ENCODE measurements around the gene KDM6A. TPM values are rescaled to one million over a fixed set of nuclear protein-coding genes. Genes with fewer than 3 reads are reported as not detected.
"Not testable (repeated sequence)": the region's sequence is repeated elsewhere in the genome, so short reads cannot be mapped to it uniquely, and the experiment has no call there.

KDM6A gene
- polyA plus RNA-seq: 10 to 100 TPM in 3 of 4 donors, 1 to 10 TPM in 1; 9.5 to 31.0 (median 14.4) TPM
- long read RNA-seq, donor 1, partial matches to known transcripts: 12 of 13 reads
- long read RNA-seq, donor 1, other reads (novel, unspliced or antisense): 0 of 13 reads
- long read RNA-seq, donor 2: 0 reads
- long read RNA-seq, donor 3, partial matches to known transcripts: 14 of 14 reads
- long read RNA-seq, donor 3, other reads (novel, unspliced or antisense): 0 of 14 reads
- long read RNA-seq, donor 4: 0 reads
- long read RNA-seq, donor 5: 0 reads
- long read RNA-seq, donor 6, partial matches to known transcripts: 10 of 10 reads
- long read RNA-seq, donor 6, other reads (novel, unspliced or antisense): 0 of 10 reads
- long read RNA-seq, donor 7: 0 reads
- long read RNA-seq, donor 8: 0 reads
- long read RNA-seq, donor 9: 0 reads
- long read RNA-seq, donor 10, partial matches to known transcripts: 10 of 10 reads
- long read RNA-seq, donor 10, other reads (novel, unspliced or antisense): 0 of 10 reads

- Histone ChIP-seq H3K4me3 (ENCODE audit: low read depth in 1 of 3, low read length in 3 of 3) (peak within 1 kb of the TSS; percentile 85 to 89 (median 87)), H3K9me3 (ENCODE audit: control insufficient read depth in 2 of 2, insufficient read depth in 1 of 2, low read depth in 1 of 2, low read length in 1 of 2) (no peaks in the 10 kb centered on the region), H3K27me3 (ENCODE audit: control insufficient read depth in 3 of 3, insufficient read depth in 3 of 3, low read length in 3 of 3) (no peaks in the 10 kb centered on the region), H3K4me1 (ENCODE audit: control insufficient read depth in 3 of 3, insufficient read depth in 2 of 3, low read depth in 1 of 3, low read length in 2 of 3) (no peaks in the 10 kb centered on the region), H3K27ac (ENCODE audit: low read depth in 1 of 3, low read length in 2 of 3) (peak within 1 kb of the TSS; percentile 97 to 98 (median 98)), H3K36me3 (ENCODE audit: control insufficient read depth in 3 of 3, insufficient read depth in 2 of 3, low read depth in 1 of 3, low read length in 3 of 3) (no peaks in the 10 kb centered on the region)
- no peak for FAIRE-seq
- WGBS, 3 donors: 0 to 1% (median 0%) methylated on average over 9 to 61 of the region's 61 CpGs
- DNase-seq: peak; percentile 95 to 97
Observed at GRCh38 chrX:44872821-44873414, at the start of gene KDM6A. Gene KDM6A (plus strand): TSS chrX:44873188. CDS start chrX:44873552, 364 bp downstream.

GRCh38 chrX:44823193-44823592, 49.8 kb upstream of the KDM6A start:
- not testable (repeated sequence) for H3K36me3 ChIP-seq (ENCODE audit: control insufficient read depth in 3 of 3, insufficient read depth in 2 of 3, low read depth in 1 of 3, low read length in 3 of 3); H3K27me3 ChIP-seq (ENCODE audit: control insufficient read depth in 3 of 3, insufficient read depth in 3 of 3, low read length in 3 of 3); H3K9me3 ChIP-seq (ENCODE audit: control insufficient read depth in 2 of 2, insufficient read depth in 1 of 2, low read depth in 1 of 2, low read length in 1 of 2); H3K4me3 ChIP-seq (ENCODE audit: low read depth in 1 of 3, low read length in 3 of 3); DNase-seq; H3K4me1 ChIP-seq (ENCODE audit: control insufficient read depth in 3 of 3, insufficient read depth in 2 of 3, low read depth in 1 of 3, low read length in 2 of 3); FAIRE-seq; H3K27ac ChIP-seq (ENCODE audit: low read depth in 1 of 3, low read length in 2 of 3)
- 83 to 92% (median 83%) methylated on average over 1 to 2 of the region's 2 CpGs for WGBS, 3 donors

- peaks cover 0 to under 1% of the 10 kb centered on the region in 2 donors for H3K9me3 ChIP-seq (ENCODE audit: control insufficient read depth in 2 of 2, insufficient read depth in 1 of 2, low read depth in 1 of 2, low read length in 1 of 2)
- H3K36me3 ChIP-seq (ENCODE audit: control insufficient read depth in 3 of 3, insufficient read depth in 2 of 3, low read depth in 1 of 3, low read length in 3 of 3): no peaks in the 10 kb centered on the region
- 63 to 71% (median 65%) methylated on average over 4 of the region's 4 CpGs for whole genome bisulfite sequencing, 3 donors
- H3K27ac ChIP-seq (ENCODE audit: low read depth in 1 of 3, low read length in 2 of 3): no peak overlapping the region
- peaks cover 0 to 6% (median 3%) of the 10 kb centered on the region in 3 donors for H3K4me1 ChIP-seq (ENCODE audit: control insufficient read depth in 3 of 3, insufficient read depth in 2 of 3, low read depth in 1 of 3, low read length in 2 of 3)
- DNase-seq (peak in 1 of 2 donors; percentile 21), FAIRE-seq (no peak)
- no peak overlapping the region for H3K4me3 ChIP-seq (ENCODE audit: low read depth in 1 of 3, low read length in 3 of 3)
- H3K27me3 ChIP-seq (ENCODE audit: control insufficient read depth in 3 of 3, insufficient read depth in 3 of 3, low read length in 3 of 3): no peaks in the 10 kb centered on the region
Observed at GRCh38 chrX:44828008-44828605, 44.9 kb upstream of the KDM6A start.

GRCh38 chrX:44829832-44830231, 43.2 kb upstream of the KDM6A start:
- FAIRE-seq (peak; percentile 72), DNase-seq (peak; percentile 67 to 77)
- H3K4me1 ChIP-seq (ENCODE audit: control insufficient read depth in 3 of 3, insufficient read depth in 2 of 3, low read depth in 1 of 3, low read length in 2 of 3): peaks cover 0 to 6% (median 3%) of the 10 kb centered on the region in 3 donors
- no peaks in the 10 kb centered on the region for H3K27me3 ChIP-seq (ENCODE audit: control insufficient read depth in 3 of 3, insufficient read depth in 3 of 3, low read length in 3 of 3)
- no peaks in the 10 kb centered on the region for H3K36me3 ChIP-seq (ENCODE audit: control insufficient read depth in 3 of 3, insufficient read depth in 2 of 3, low read depth in 1 of 3, low read length in 3 of 3)
- WGBS, 3 donors: 9 to 41% (median 25%) methylated on average over 2 of the region's 2 CpGs
- no peak overlapping the region for H3K4me3 ChIP-seq (ENCODE audit: low read depth in 1 of 3, low read length in 3 of 3)
- no peak overlapping the region for H3K27ac ChIP-seq (ENCODE audit: low read depth in 1 of 3, low read length in 2 of 3)
- no peaks in the 10 kb centered on the region for H3K9me3 ChIP-seq (ENCODE audit: control insufficient read depth in 2 of 2, insufficient read depth in 1 of 2, low read depth in 1 of 2, low read length in 1 of 2)

GRCh38 chrX:44842550-44843317, 30.3 kb upstream of the KDM6A start:
- no peaks in the 10 kb centered on the region for H3K27me3 ChIP-seq (ENCODE audit: control insufficient read depth in 3 of 3, insufficient read depth in 3 of 3, low read length in 3 of 3)
- no peaks in the 10 kb centered on the region for H3K36me3 ChIP-seq (ENCODE audit: control insufficient read depth in 3 of 3, insufficient read depth in 2 of 3, low read depth in 1 of 3, low read length in 3 of 3)
- H3K27ac ChIP-seq (ENCODE audit: low read depth in 1 of 3, low read length in 2 of 3): no peak overlapping the region
- H3K4me3 ChIP-seq (ENCODE audit: low read depth in 1 of 3, low read length in 3 of 3): no peak overlapping the region
- FAIRE-seq: no peak
- H3K9me3 ChIP-seq (ENCODE audit: control insufficient read depth in 2 of 2, insufficient read depth in 1 of 2, low read depth in 1 of 2, low read length in 1 of 2): peaks cover 0 to 2% of the 10 kb centered on the region in 2 donors
- DNase-seq: peak in 1 of 2 donors; percentile 31
- 73 to 83% (median 74%) methylated on average over 10 of the region's 10 CpGs for WGBS, 3 donors
- H3K4me1 ChIP-seq (ENCODE audit: control insufficient read depth in 3 of 3, insufficient read depth in 2 of 3, low read depth in 1 of 3, low read length in 2 of 3): no peaks in the 10 kb centered on the region

- peaks cover 0 to 2% of the 10 kb centered on the region in 2 donors for H3K9me3 ChIP-seq (ENCODE audit: control insufficient read depth in 2 of 2, insufficient read depth in 1 of 2, low read depth in 1 of 2, low read length in 1 of 2)
- DNase-seq: peak; percentile 31 to 77
- H3K27me3 ChIP-seq (ENCODE audit: control insufficient read depth in 3 of 3, insufficient read depth in 3 of 3, low read length in 3 of 3): no peaks in the 10 kb centered on the region
- H3K27ac ChIP-seq (ENCODE audit: low read depth in 1 of 3, low read length in 2 of 3): no peak overlapping the region
- no peaks in the 10 kb centered on the region for H3K4me1 ChIP-seq (ENCODE audit: control insufficient read depth in 3 of 3, insufficient read depth in 2 of 3, low read depth in 1 of 3, low read length in 2 of 3)
- H3K4me3 ChIP-seq (ENCODE audit: low read depth in 1 of 3, low read length in 3 of 3): no peak overlapping the region
- WGBS, 3 donors: 26 to 65% (median 32%) methylated on average over 2 of the region's 2 CpGs
- H3K36me3 ChIP-seq (ENCODE audit: control insufficient read depth in 3 of 3, insufficient read depth in 2 of 3, low read depth in 1 of 3, low read length in 3 of 3): no peaks in the 10 kb centered on the region
- FAIRE-seq: no peak
Observed at GRCh38 chrX:44843318-44843702, 29.7 kb upstream of the KDM6A start.

GRCh38 chrX:44843753-44844152, 29.2 kb upstream of the KDM6A start, which contains the start of gene DUSP21:
Gene DUSP21 (plus strand): TSS chrX:44844021. CDS start chrX:44844133, 112 bp downstream.
- 94 to 96% (median 96%) methylated on average over 9 to 16 of the region's 16 CpGs for WGBS, 3 donors
- Histone ChIP-seq H3K27ac (ENCODE audit: low read depth in 1 of 3, low read length in 2 of 3) (no peak within 1 kb of the TSS), H3K9me3 (ENCODE audit: control insufficient read depth in 2 of 2, insufficient read depth in 1 of 2, low read depth in 1 of 2, low read length in 1 of 2) (peaks cover 0 to 2% of the 10 kb centered on the region in 2 donors), H3K4me1 (ENCODE audit: control insufficient read depth in 3 of 3, insufficient read depth in 2 of 3, low read depth in 1 of 3, low read length in 2 of 3) (no peaks in the 10 kb centered on the region), H3K27me3 (ENCODE audit: control insufficient read depth in 3 of 3, insufficient read depth in 3 of 3, low read length in 3 of 3) (no peaks in the 10 kb centered on the region), H3K4me3 (ENCODE audit: low read depth in 1 of 3, low read length in 3 of 3) (no peak within 1 kb of the TSS), H3K36me3 (ENCODE audit: control insufficient read depth in 3 of 3, insufficient read depth in 2 of 3, low read depth in 1 of 3, low read length in 3 of 3) (no peaks in the 10 kb centered on the region)
- FAIRE-seq: no peak
- DNase-seq: no peak

GRCh38 chrX:44844204-44844603, 28.8 kb upstream of the KDM6A start:
- DNase-seq (no peak), FAIRE-seq (no peak)
- no peak overlapping the region for H3K27ac ChIP-seq (ENCODE audit: low read depth in 1 of 3, low read length in 2 of 3)
- no peaks in the 10 kb centered on the region for H3K36me3 ChIP-seq (ENCODE audit: control insufficient read depth in 3 of 3, insufficient read depth in 2 of 3, low read depth in 1 of 3, low read length in 3 of 3)
- H3K9me3 ChIP-seq (ENCODE audit: control insufficient read depth in 2 of 2, insufficient read depth in 1 of 2, low read depth in 1 of 2, low read length in 1 of 2): peaks cover 0 to 2% of the 10 kb centered on the region in 2 donors
- no peaks in the 10 kb centered on the region for H3K4me1 ChIP-seq (ENCODE audit: control insufficient read depth in 3 of 3, insufficient read depth in 2 of 3, low read depth in 1 of 3, low read length in 2 of 3)
- no peaks in the 10 kb centered on the region for H3K27me3 ChIP-seq (ENCODE audit: control insufficient read depth in 3 of 3, insufficient read depth in 3 of 3, low read length in 3 of 3)
- H3K4me3 ChIP-seq (ENCODE audit: low read depth in 1 of 3, low read length in 3 of 3): no peak overlapping the region
- 97 to 98% (median 97%) methylated on average over 23 to 26 of the region's 26 CpGs for WGBS, 3 donors
